Stomach (tissue), 9 donors: ENCODE measurements around the gene SORCS1. TPM values are rescaled to one million over a fixed set of nuclear protein-coding genes. Genes with fewer than 3 reads are reported as not detected.
"Not testable (repeated sequence)": the region's sequence is repeated elsewhere in the genome, so short reads cannot be mapped to it uniquely, and the experiment has no call there.

Source experiments
- DNase-seq, 2 donors: peaks; one replicate each; pipeline versions ENCODE4 v3.0.0 to v3.0.0-alpha.2; 2013 to 2019
- H3K27ac ChIP-seq, 5 donors: fragments of 200-600 bp in 4 of 5; sonication (generic) in 4 of 5; one replicate each; pipeline ENCODE4 v1.5.1; 2013 to 2019; ENCODE audit warnings: mild to moderate bottlenecking in 1 of 5, moderate library complexity in 1 of 5
- H3K27me3 ChIP-seq, 3 donors: fragments of 200-600 bp; sonication (generic); one replicate each; pipeline ENCODE4 v1.5.1; 2017 to 2019; ENCODE audit warnings: mixed run types in 1 of 3
- H3K36me3 ChIP-seq, 4 donors: fragments of 200-600 bp; sonication (generic); 1 replicate in 3 of 4; 2 replicates in 1 of 4; pipeline ENCODE4 v1.5.1; 2016 to 2019
- H3K4me1 ChIP-seq, 4 donors: fragments of 200-600 bp; sonication (generic); one replicate each; pipeline ENCODE4 v1.5.1; 2016 to 2019
- H3K4me3 ChIP-seq, 4 donors: fragments of 200-600 bp; sonication (generic) in 3 of 4; one replicate each; pipeline ENCODE4 v1.5.1; 2016 to 2019; ENCODE audit warnings: mild to moderate bottlenecking in 1 of 4
- H3K9me3 ChIP-seq, 4 donors: fragments of 200-600 bp; sonication (generic); one replicate each; pipeline ENCODE4 v1.5.1; 2016 to 2019
- EP300 ChIP-seq: sonication (generic); formaldehyde crosslinking; IDR thresholded peaks from one replicate; pipeline ENCODE4 v1.6.1; 2017; ENCODE audit warnings: antibody characterized with exemption
- POLR2A ChIP-seq, 4 donors: fragments of 450-650 bp; IDR thresholded peaks; one replicate each; pipeline ENCODE4 v1.6.1; 2016; ENCODE audit warnings: antibody characterized with exemption in 4 of 4, control low read depth in 2 of 4, mild to moderate bottlenecking in 1 of 4, moderate library complexity in 1 of 4
- POLR2AphosphoS5 ChIP-seq, 3 donors: sonication (generic); formaldehyde crosslinking; IDR thresholded peaks; one replicate each; pipeline ENCODE4 v1.6.1; 2016; ENCODE audit warnings: antibody characterized with exemption in 3 of 3
- WGBS, 5 donors: extraction: QIAGEN DNeasy Blood & Tissue Kit in 3 of 5; methylation state at CpG; one replicate each; pipeline versions ENCODE4 v1.1.5 to v1.1.7; 2013 to 2018; 5-methylcytosine and 5-hydroxymethylcytosine counted together
- intact Hi-C: fragments of 100-400 bp; cut with DNase I; formaldehyde crosslinking; loops from one replicate; pipeline ENCODE4 v1.15.1; 2023; ENCODE audit warnings: low total_unique reads
- polyA plus RNA-seq, 3 donors: library from polyadenylated mRNA; stranded (reverse); fragments of 200-250 nt; gene quantifications; one replicate each; pipeline ENCODE4 v1.2.3, GENCODE V29; 2013
- total RNA-seq, 5 donors: library from RNA; depleted of rRNA; stranded (reverse); fragments of >200 nt; gene quantifications; one replicate each; pipeline versions ENCODE4 v1.1.0 to v1.2.3, GENCODE V29; 2014 to 2016
- TF ChIP-seq, protein P1 (sequence below), 7 experiments: fragments of 450-650 bp in 4 of 7; fragments of 200-600 bp in 3 of 7; sonication (generic) in 3 of 7; IDR thresholded peaks; one replicate each; pipeline ENCODE4 v1.5.1; 2016 to 2019; ENCODE audit warnings: antibody characterized with exemption in 7 of 7, control low read depth in 2 of 7, mild to moderate bottlenecking in 1 of 7
- donor health status: healthy with polysubstance abuse.
- donor health status: Bipolar disorder and iron deficiency.
- donor health status: healthy.

SORCS1 gene
- total and polyA plus RNA-seq, 8 donors, result 0.25 to 10.1 (median 0.69) TPM

DNA sequence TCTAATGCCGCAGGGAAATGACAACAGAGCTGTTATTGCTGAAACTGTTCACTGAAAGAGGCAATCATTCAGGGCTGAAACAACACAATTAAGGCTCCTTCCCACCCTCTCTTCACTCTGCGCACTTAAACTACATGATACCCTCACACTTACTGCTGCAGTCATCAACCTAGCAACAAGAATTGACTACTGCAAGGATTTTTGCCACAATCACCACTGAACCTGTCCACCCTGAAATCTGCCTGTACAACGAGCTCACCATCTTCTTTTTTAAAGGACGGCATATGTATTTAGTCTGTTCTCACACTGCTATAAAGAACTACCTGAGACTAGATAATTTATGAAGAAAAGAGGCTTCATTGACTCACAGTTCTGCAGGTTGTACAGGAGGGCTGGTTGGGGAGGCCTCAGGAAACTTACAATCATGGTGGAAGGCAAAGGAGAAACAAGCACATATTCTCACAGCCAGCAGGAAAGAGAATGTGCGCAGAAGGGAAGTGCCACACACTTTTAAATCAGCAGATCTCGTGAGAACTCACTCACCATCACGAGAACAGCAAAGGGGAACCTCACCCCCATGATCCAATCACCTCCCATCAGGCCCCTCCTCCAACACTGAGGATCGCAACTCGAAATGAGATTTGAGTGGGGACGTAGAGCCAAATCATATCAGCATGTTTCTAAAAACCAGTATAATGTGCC lies 131.7 kb downstream of the SORCS1 start:
- intact Hi-C loops, result no loop called here
- H3K36me3 ChIP-seq, result no peaks in the 10 kb centered on the region
- 81 to 84% (median 83%) methylated on average over 10 of the region's 10 CpGs for WGBS, 5 donors
- TF ChIP-seq POLR2AphosphoS5 (IDR thresholded peaks at IDR 0.05), result no peak
- TF ChIP-seq POLR2A (IDR thresholded peaks at IDR 0.05), result no peak
- TF ChIP-seq EP300, result no peak
- H3K9me3 ChIP-seq, result no peaks in the 10 kb centered on the region
- no peaks in the 10 kb centered on the region for H3K4me1 ChIP-seq
- H3K27me3 ChIP-seq, result no peaks in the 10 kb centered on the region
- H3K4me3 ChIP-seq, result no peak overlapping the region
- no peak overlapping the region for H3K27ac ChIP-seq
- DNase-seq, result no peak

DNA sequence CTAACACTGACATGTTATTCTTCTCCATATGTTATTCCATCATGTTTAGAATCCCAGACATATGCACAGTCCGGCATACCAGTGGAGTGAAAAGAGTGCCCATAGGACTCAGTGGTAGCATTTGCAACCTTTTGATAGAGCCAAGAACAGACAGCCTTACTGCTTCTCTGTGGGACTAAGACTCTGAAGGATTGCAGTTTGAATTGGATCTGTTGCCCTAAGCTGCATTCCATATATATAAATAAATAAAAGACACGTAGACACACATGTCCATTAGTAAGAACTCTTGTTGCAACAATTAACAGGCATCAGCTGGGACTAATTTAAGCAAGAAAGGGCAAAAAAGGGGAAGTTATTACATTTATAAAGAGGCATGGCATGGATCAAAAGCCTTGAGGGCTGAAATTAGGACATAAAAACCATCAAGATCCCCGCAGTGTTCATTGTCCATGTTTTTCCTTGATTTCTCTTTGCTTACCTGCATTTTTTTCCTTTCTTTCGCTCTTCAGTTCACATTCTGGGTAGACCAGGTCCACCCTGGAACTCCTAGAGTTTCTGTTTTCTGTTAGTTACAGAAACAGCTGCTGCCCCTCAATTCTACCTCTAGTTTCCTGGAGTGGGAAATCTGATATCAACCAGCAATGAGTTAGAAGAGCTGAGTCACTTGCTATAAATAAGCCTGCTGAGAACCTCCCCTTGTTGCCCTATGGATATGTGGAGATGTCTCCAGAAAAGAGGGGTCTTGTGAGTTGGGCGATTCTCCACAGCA lies 132.4 kb downstream of the SORCS1 start:
- Histone ChIP-seq H3K27me3 (no peaks in the 10 kb centered on the region), H3K4me3 (no peak overlapping the region), H3K27ac (no peak overlapping the region), H3K9me3 (no peaks in the 10 kb centered on the region), H3K36me3 (no peaks in the 10 kb centered on the region), H3K4me1 (no peaks in the 10 kb centered on the region)
- no peak for TF ChIP-seq POLR2AphosphoS5 (IDR thresholded peaks at IDR 0.05)
- no peak for TF ChIP-seq POLR2A (IDR thresholded peaks at IDR 0.05)
- no peak for TF ChIP-seq EP300
- TF ChIP-seq, protein P1, sequence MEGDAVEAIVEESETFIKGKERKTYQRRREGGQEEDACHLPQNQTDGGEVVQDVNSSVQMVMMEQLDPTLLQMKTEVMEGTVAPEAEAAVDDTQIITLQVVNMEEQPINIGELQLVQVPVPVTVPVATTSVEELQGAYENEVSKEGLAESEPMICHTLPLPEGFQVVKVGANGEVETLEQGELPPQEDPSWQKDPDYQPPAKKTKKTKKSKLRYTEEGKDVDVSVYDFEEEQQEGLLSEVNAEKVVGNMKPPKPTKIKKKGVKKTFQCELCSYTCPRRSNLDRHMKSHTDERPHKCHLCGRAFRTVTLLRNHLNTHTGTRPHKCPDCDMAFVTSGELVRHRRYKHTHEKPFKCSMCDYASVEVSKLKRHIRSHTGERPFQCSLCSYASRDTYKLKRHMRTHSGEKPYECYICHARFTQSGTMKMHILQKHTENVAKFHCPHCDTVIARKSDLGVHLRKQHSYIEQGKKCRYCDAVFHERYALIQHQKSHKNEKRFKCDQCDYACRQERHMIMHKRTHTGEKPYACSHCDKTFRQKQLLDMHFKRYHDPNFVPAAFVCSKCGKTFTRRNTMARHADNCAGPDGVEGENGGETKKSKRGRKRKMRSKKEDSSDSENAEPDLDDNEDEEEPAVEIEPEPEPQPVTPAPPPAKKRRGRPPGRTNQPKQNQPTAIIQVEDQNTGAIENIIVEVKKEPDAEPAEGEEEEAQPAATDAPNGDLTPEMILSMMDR (IDR thresholded peaks at IDR 0.05), result no peak
- intact Hi-C loops, result no loop called here
- DNase-seq, result peak in 1 of 2 donors; percentile 46
- WGBS, 5 donors, result 56 to 69% (median 67%) methylated on average over 5 of the region's 5 CpGs

DNA sequence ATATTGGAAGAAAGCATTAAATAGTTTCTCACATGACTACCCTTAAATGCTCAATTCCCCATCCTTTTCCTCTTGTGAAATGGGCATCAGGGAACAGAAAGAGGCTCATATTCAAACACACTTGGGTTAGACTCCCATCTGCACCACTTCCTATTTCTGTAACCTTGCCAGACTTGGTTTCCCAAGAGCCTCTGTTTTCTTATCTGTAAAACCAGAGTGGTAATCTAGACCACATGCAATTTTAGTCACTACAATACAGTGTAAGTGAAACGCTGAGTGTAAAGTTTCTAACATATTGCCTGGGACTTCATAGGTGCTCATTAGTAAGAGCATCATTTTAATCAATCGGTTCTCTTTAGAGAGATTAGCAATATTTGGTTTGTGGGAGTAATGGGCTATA lies 136.3 kb downstream of the SORCS1 start:
- Histone ChIP-seq H3K36me3 (no peaks in the 10 kb centered on the region), H3K27me3 (no peaks in the 10 kb centered on the region), H3K4me1 (no peaks in the 10 kb centered on the region), H3K9me3 (no peaks in the 10 kb centered on the region), H3K4me3 (no peak overlapping the region), H3K27ac (no peak overlapping the region)
- DNase-seq, result no peak
- TF ChIP-seq POLR2AphosphoS5 (IDR thresholded peaks at IDR 0.05), result no peak
- TF ChIP-seq, protein P1 (IDR thresholded peaks at IDR 0.05), result no peak
- TF ChIP-seq POLR2A (IDR thresholded peaks at IDR 0.05), result no peak
- TF ChIP-seq EP300, result no peak
- intact Hi-C loops, result no loop called here
- WGBS, 5 donors, result 74 to 83% (median 83%) methylated on average over 2 of the region's 2 CpGs

DNA sequence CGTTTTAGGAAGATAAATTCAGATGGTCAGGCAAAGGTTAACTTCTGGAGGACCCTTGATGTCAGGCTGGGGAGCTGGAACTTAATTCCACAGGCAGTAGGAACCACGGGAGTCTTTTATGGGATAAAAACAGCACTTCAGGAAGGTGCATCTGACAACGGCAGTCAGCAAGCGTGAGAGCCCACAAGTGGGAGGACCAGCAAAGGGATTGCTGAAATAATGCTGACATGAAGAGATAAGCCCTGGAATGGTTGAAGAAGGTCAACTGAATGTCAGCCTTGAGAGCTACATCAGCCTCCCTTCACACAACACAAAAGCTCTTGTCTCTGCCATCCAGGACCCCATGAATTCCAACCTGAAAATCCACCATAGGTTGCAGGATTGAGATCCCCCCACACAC lies 138.8 kb downstream of the SORCS1 start:
- 33 to 51% (median 36%) methylated on average over 4 of the region's 4 CpGs for WGBS, 5 donors
- H3K4me3 ChIP-seq, result no peak overlapping the region
- TF ChIP-seq POLR2AphosphoS5 (IDR thresholded peaks at IDR 0.05) (no peak), EP300 (no peak), POLR2A (IDR thresholded peaks at IDR 0.05) (no peak)
- TF ChIP-seq, protein P1 (IDR thresholded peaks at IDR 0.05), result no peak
- H3K4me1 ChIP-seq, result no peaks in the 10 kb centered on the region
- DNase-seq, result no peak
- no peaks in the 10 kb centered on the region for H3K9me3 ChIP-seq
- H3K27ac ChIP-seq, result no peak overlapping the region
- intact Hi-C loops, result no loop called here
- no peaks in the 10 kb centered on the region for H3K27me3 ChIP-seq
- no peaks in the 10 kb centered on the region for H3K36me3 ChIP-seq

DNA sequence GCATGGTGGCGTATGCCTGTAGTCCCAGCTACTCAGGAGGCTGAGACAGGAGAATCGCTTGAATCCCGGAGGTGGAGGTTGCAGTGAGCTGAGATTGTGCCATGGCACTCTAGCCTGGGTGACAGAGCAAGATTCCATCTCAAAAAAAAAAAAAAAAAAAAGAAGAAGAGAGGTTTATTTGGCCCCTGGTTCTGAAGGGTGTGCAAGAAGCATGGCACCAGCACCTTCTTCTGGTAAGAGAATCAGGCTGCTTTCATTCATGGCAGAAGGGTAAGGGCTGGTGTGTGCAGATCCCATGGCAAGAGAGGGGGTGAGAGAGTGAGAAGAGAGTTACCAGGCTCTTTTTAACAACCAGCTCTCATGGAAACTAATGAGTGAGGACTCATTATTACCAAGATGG lies 140.5 kb downstream of the SORCS1 start:
- H3K4me3 ChIP-seq, H3K4me1 ChIP-seq, H3K27me3 ChIP-seq, H3K36me3 ChIP-seq, DNase-seq, intact Hi-C loops, H3K27ac ChIP-seq, H3K9me3 ChIP-seq: not testable (repeated sequence)
- 79 to 93% (median 90%) methylated on average over 3 of the region's 3 CpGs for whole genome bisulfite sequencing, 5 donors
